SIG-M5 (cell line): ENCODE data around the gene NOL8.

Source experiments
- DNase-seq: peaks from one replicate; lab custom pipeline; 2025; lab: John Stamatoyannopoulos, UW

The NOL8 gene

DNA sequence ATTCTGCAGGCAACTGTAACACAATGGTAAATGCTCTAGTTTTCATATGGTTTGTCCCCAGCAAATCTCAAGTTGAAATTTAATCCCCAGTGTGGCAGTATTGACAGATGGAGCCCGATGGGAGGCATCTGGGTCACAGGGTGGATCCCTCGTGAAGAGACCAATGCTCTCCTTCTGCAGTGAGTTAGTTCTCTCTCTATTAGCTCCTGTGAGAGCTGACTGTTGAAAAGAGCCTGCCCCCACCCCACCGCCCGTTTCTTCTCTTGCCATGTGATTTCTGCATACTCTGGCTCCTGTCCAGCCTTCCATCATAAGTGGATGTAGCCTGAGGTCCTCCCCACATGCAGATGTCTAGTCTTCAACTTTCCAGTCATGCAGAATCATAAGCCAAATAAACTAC is 58.7 kb downstream of the NOL8 start:
- DNase-seq, result no peak

DNA sequence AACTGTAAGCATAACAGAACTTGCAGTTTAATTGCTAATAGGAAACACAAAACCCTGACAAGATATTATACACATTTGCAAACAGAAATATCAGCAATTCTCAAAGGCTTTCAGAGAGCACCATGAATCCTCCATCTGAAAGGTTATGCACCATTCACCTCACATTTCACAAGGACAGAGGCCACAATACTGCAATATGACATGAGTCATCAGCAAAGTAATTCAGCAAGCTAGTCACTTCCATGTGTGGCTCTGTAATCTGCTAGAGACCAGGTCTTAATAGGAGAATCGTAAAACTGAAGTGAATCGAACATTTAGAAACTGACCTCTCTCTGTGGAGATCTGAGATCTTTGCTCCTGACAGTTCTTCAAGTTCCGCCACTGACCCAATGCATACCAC is 60.0 kb downstream of the NOL8 start:
- DNase-seq, result no peak

DNA sequence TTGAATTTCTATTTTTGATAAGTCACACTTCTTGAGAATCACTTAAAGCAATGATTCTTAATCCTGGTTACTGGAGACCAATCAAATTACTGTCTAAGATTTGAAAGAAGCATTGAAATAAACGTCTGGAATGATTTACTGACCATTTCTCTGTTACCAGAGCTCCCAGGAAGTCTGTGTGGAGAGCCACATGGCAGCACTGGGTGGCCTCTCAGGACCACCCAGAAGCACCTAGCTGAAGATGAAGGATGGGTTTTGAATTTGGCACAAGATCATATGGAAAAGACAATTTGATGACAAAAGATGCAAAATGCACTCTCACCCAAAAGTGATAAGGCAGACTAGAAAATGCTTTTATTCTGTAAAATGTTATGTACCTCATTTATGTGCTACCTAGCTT is 62.0 kb downstream of the NOL8 start:
- DNase-seq, result no peak

- no peak for DNase-seq
Measured at GRCh38 chr9:92257327-92257726, 67.8 kb downstream of the NOL8 start.

- no peak for DNase-seq
Measured at GRCh38 chr9:92254381-92255337, 70.5 kb downstream of the NOL8 start.

DNA sequence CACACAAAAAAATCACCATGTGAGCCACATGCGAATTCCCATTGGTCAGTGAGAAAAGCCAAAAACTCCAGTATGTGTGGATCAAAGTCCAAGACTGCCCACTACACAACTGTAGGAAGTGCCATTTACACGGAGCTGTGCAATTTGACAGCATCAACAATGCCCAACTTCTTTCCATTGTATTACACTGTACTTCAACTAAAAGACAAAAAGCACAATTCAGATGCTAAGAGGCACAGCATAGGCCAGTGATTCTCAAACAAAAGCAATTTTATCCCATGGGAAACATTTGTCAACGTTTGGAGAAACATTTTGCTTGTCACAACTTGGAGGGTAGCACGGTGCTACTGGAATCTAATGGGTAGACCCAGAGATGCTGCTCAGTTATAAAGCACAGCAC is 71.5 kb downstream of the NOL8 start:
- no peak for DNase-seq

GRCh38 chr9:92247981-92248380 is 77.2 kb downstream of the NOL8 start:
- DNase-seq, result no peak
